Activated T-cell treated with anti-CD3 and anti-CD28 coated beads, Interleukin-2, amount 50 U/mL, for 72 hours (primary cell): ENCODE measurements around the gene S100A7. TPM values are rescaled to one million over a fixed set of nuclear protein-coding genes. Genes with fewer than 3 reads are reported as not detected.
"Not testable (repeated sequence)": the region's sequence is repeated elsewhere in the genome, so short reads cannot be mapped to it uniquely, and the experiment has no call there.

Experiments used
- ATAC-seq, 2 donors: fragments of 150-1000 bp; cut with Tn5 transposase; replicated peaks in 1 of 2; 2 replicates each; pipeline ENCODE4 v1.10.0; 2021; ENCODE audit warnings: moderate library complexity in 2 of 2, mild to moderate bottlenecking in 1 of 2
- DNase-seq, 2 donors: peaks; one replicate each; pipeline ENCODE4 v3.0.0; 2021 to 2022; ENCODE audit warnings: mixed read lengths in 1 of 2
- H3K27ac Mint-ChIP-seq: one replicate; pipeline ENCODE4 v1.8.0; 2022; ENCODE audit warnings: mild to moderate bottlenecking, moderate library complexity, mixed read lengths
- H3K27me3 Mint-ChIP-seq: one replicate; pipeline ENCODE4 v1.8.0; 2022; ENCODE audit warnings: low read depth, mixed read lengths
- H3K36me3 Mint-ChIP-seq, 2 donors: one replicate each; pipeline ENCODE4 v1.8.0; 2022; ENCODE audit warnings: mixed read lengths in 2 of 2, mild to moderate bottlenecking in 1 of 2; ENCODE audit not compliant: insufficient read depth in 2 of 2
- H3K4me1 Mint-ChIP-seq: one replicate; pipeline ENCODE4 v1.8.0; 2022; ENCODE audit warnings: low read depth, mixed read lengths
- H3K4me3 Mint-ChIP-seq, 2 donors: one replicate each; pipeline ENCODE4 v1.8.0; 2022; ENCODE audit warnings: mild to moderate bottlenecking in 2 of 2, mixed read lengths in 2 of 2, moderate library complexity in 2 of 2
- H3K9me3 Mint-ChIP-seq, 2 donors: one replicate each; pipeline ENCODE4 v1.8.0; 2022; ENCODE audit warnings: mixed read lengths in 2 of 2
- total RNA-seq, 2 donors: library from RNA; stranded (reverse); gene quantifications; one replicate each; pipeline ENCODE4 v1.2.3, GENCODE V29; 2022

S100A7 gene
- total RNA-seq, 2 donors from 2014 or later = not detected

DNA sequence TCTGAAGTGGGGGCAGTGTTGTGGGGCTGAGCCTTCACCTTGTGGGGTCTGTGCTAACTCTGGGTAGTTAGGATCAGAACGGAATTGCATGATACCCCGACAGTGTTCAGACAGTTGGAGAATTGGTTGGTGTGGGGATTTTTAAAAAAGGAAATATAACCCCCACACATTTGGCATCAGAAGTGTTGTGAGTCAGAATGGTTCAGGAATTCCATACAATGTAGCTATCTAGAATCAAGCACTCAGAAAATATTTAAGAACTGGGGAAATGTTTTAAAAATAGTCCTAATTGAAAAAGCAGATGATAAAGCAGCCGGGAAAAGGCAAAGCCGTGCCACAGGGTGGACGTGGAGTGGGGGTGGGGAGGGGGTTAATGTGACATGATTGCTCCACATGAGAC, 6.5 kb upstream of the S100A7 start:
- peaks cover 0 to 2% of the 10 kb centered on the region in 2 donors for H3K36me3 Mint-ChIP-seq
- ATAC-seq (no peak), DNase-seq (no peak)
- peaks cover 4% of the 10 kb centered on the region for H3K4me1 Mint-ChIP-seq
- no peak overlapping the region for H3K27ac Mint-ChIP-seq
- H3K27me3 Mint-ChIP-seq = peaks cover 56% of the 10 kb centered on the region
- H3K4me3 Mint-ChIP-seq = no peak overlapping the region
- peaks cover 0 to 8% of the 10 kb centered on the region in 2 donors for H3K9me3 Mint-ChIP-seq

DNA sequence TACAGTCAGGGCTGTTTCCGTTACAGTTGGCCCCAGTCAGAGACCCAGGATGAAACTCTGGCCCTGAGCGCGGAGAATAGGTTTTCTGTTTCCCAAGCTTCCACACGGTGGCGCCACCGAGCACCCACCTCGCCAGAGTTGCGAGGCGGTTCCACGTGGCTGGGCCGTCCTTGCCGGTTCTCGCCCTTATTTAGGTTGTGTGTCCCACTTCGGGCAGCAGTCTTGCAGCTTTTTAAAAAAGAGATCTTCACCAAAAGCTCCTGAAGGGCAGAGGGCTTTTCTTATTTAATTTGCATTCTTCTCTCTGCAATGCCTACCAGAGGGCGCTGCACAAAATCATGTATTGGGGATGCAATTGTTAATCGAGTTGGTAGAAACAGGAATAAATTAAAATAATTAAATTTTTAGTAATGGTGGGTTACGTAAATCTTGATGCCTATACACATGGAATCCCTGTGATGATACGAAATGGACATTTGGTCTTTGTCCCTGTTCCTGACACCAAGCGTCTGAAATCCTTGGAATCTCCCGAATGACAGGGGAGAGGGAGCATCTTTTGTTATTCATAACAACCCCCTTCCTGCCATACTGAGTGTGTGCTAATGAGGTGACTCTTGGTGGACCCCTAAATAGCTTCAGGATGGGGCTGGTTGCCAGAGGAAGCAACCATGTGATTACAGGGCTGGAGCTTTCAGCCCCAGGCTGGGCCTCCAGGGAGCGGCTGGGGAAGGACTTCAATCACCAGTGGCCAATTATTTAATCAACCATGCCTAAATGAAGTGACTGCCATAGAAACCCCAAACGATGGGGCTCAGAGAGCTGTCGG, 5.6 kb upstream of the S100A7 start:
- Mint-ChIP-seq H3K27ac (no peak overlapping the region), H3K9me3 (peaks cover 0 to 8% of the 10 kb centered on the region in 2 donors), H3K4me3 (no peak overlapping the region), H3K36me3 (peaks cover 0 to 2% of the 10 kb centered on the region in 2 donors), H3K27me3 (peaks cover 54% of the 10 kb centered on the region), H3K4me1 (peaks cover 4% of the 10 kb centered on the region)
- peak; percentile 61 to 78 for DNase-seq
- ATAC-seq = peak; percentile 62 to 74

DNA sequence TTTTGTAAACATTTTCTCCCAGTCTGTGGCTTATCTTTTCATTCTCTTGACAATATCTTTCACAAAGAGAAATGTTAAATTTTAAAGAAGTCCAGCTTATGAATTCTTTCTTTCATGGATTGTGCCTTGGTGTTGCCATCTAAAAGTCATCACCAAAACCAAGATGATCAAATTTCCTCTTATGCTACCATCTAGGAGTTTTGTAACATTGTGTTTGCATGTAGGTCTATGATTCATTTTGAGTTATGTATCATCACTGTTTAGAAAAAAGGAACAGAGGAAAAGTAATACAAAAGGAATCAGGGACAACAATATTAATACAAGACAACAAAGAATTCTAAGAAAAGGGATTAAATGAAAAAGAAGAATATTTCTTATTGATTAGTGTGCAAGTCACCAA, 2.3 kb upstream of the S100A7 start:
- H3K4me1 Mint-ChIP-seq, H3K36me3 Mint-ChIP-seq, DNase-seq, H3K4me3 Mint-ChIP-seq, H3K9me3 Mint-ChIP-seq, H3K27ac Mint-ChIP-seq, ATAC-seq: not testable (repeated sequence)
- H3K27me3 Mint-ChIP-seq = peaks cover 33% of the 10 kb centered on the region

DNA sequence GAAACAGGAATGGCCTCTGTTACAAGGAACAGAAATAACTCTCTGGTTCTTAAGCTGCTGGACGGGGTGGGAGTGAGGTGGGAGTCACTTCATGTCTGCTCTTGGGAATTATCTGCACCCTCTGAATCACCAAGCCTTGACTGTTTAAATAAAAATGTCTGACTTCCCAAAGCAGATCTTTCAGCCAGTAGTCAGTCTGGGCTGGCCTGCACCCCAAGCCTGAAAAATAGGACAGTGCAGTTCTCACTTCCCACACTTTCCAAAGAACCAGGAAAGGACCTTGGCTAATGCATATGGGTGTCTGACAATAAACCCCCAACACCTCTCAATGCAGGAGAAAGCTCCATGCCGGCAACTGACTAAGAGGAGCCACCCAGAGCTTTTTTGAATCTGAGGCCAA, 796 bp downstream of the S100A7 start:
- DNase-seq = no peak
- H3K9me3 Mint-ChIP-seq = no peaks in the 10 kb centered on the region
- H3K27me3 Mint-ChIP-seq = peaks cover 32% of the 10 kb centered on the region

DNA sequence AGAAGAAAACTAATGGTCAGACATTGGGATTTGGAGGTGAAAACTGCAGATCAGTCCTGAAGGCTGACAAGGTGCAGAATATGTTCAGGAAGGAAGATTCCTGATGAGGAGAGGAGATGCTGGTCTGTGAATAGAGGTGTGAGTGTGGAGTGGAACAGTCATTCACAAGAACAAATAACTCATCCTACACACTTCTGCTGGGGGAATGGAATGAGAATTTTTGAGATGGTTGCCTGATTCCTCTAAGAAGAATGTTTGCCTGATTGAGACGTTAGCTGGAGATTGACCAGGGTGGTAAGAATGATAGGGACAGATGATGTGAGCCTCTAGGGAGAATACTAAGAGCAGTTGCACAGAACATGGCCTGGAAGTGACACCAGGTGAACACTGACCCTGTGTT, 4.1 kb downstream of the S100A7 start:
- no peaks in the 10 kb centered on the region for H3K4me1 Mint-ChIP-seq
- H3K9me3 Mint-ChIP-seq = peaks cover 0 to 3% of the 10 kb centered on the region in 2 donors
- no peak for ATAC-seq
- peaks cover 30% of the 10 kb centered on the region for H3K27me3 Mint-ChIP-seq
- DNase-seq = no peak
- no peak overlapping the region for H3K27ac Mint-ChIP-seq
- H3K36me3 Mint-ChIP-seq = no peaks in the 10 kb centered on the region
- no peak overlapping the region for H3K4me3 Mint-ChIP-seq

More for the DNA sequence above, 796 bp downstream of the S100A7 start:
- no peak for ATAC-seq
- no peaks in the 10 kb centered on the region for H3K4me1 Mint-ChIP-seq
- H3K36me3 Mint-ChIP-seq = no peaks in the 10 kb centered on the region
- H3K27ac Mint-ChIP-seq = no peak overlapping the region
- H3K4me3 Mint-ChIP-seq = no peak overlapping the region

GRCh38 chr1:153448851-153449250, 11.6 kb downstream of the S100A7 start:
- H3K9me3 Mint-ChIP-seq, H3K36me3 Mint-ChIP-seq, H3K4me1 Mint-ChIP-seq, H3K27ac Mint-ChIP-seq, H3K4me3 Mint-ChIP-seq, ATAC-seq, DNase-seq: not testable (repeated sequence)
- peaks cover 53% of the 10 kb centered on the region for H3K27me3 Mint-ChIP-seq

DNA sequence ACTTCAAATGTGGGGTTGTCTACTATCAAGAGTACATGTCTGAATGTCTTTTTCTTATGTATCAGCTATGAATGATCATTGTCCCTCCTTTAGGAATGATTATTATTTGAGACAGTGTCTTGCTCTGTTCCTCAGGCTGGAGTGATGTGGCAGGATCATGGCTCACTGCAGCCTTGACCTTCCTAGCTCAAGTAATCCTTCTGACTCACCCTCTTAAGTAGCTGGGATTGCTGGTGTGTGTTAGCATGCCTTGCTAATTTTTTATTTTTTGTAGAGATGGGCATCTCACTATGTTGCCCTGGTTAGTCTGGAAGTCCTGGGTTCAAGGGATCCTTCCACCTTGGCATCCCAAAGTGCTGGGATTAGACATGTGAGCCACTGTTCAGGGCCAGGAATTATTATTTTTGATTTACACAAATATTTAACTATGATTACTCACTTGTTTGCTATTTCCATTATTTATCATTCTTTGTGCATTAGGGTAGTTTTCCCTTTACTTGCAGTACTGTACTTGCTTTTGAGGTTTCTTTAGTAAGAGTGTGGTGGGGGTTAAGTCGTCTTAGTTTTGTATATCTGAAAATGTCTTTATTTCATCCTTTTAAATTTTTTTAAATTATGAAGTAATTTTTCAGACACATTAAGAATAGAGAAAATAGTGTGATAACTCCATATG, 12.8 kb downstream of the S100A7 start:
- Mint-ChIP-seq H3K27ac (no peak overlapping the region), H3K4me1 (no peaks in the 10 kb centered on the region), H3K9me3 (no peaks in the 10 kb centered on the region), H3K27me3 (peaks cover 51% of the 10 kb centered on the region), H3K4me3 (no peak overlapping the region), H3K36me3 (no peaks in the 10 kb centered on the region)
- ATAC-seq = no peak
- DNase-seq = no peak

GRCh38 chr1:153444078-153444477, 16.4 kb downstream of the S100A7 start:
- no peaks in the 10 kb centered on the region for H3K4me1 Mint-ChIP-seq
- no peak overlapping the region for H3K4me3 Mint-ChIP-seq
- DNase-seq (no peak), ATAC-seq (no peak)
- no peak overlapping the region for H3K27ac Mint-ChIP-seq
- H3K27me3 Mint-ChIP-seq = peaks cover 29% of the 10 kb centered on the region
- H3K9me3 Mint-ChIP-seq = no peaks in the 10 kb centered on the region
- H3K36me3 Mint-ChIP-seq = no peaks in the 10 kb centered on the region

- peaks cover 23% of the 10 kb centered on the region for H3K27me3 Mint-ChIP-seq
- no peak overlapping the region for H3K4me3 Mint-ChIP-seq
- H3K36me3 Mint-ChIP-seq = no peaks in the 10 kb centered on the region
- H3K9me3 Mint-ChIP-seq = no peaks in the 10 kb centered on the region
- DNase-seq = no peak
- ATAC-seq = no peak
- H3K4me1 Mint-ChIP-seq = no peaks in the 10 kb centered on the region
- no peak overlapping the region for H3K27ac Mint-ChIP-seq
These were observed 17.0 kb downstream of the S100A7 start for GRCh38 chr1:153443486-153443885.

- H3K27ac Mint-ChIP-seq = no peak overlapping the region
- ATAC-seq (no peak), DNase-seq (no peak)
- no peak overlapping the region for H3K4me3 Mint-ChIP-seq
- no peaks in the 10 kb centered on the region for H3K4me1 Mint-ChIP-seq
- no peaks in the 10 kb centered on the region for H3K9me3 Mint-ChIP-seq
- H3K36me3 Mint-ChIP-seq = no peaks in the 10 kb centered on the region
- peaks cover 11% of the 10 kb centered on the region for H3K27me3 Mint-ChIP-seq
These were observed 19.2 kb downstream of the S100A7 start for GRCh38 chr1:153441238-153441755.

GRCh38 chr1:153439273-153439672, 21.2 kb downstream of the S100A7 start:
- no peak overlapping the region for H3K27ac Mint-ChIP-seq
- H3K4me1 Mint-ChIP-seq = no peaks in the 10 kb centered on the region
- ATAC-seq (no peak), DNase-seq (no peak)
- peaks cover 5% of the 10 kb centered on the region for H3K27me3 Mint-ChIP-seq
- no peaks in the 10 kb centered on the region for H3K9me3 Mint-ChIP-seq
- no peak overlapping the region for H3K4me3 Mint-ChIP-seq
- H3K36me3 Mint-ChIP-seq = no peaks in the 10 kb centered on the region

- H3K9me3 Mint-ChIP-seq = no peaks in the 10 kb centered on the region
- no peaks in the 10 kb centered on the region for H3K4me1 Mint-ChIP-seq
- H3K27me3 Mint-ChIP-seq = peaks cover 5% of the 10 kb centered on the region
- no peak overlapping the region for H3K27ac Mint-ChIP-seq
- H3K36me3 Mint-ChIP-seq = no peaks in the 10 kb centered on the region
- ATAC-seq (no peak), DNase-seq (no peak)
- no peak overlapping the region for H3K4me3 Mint-ChIP-seq
These were observed 21.9 kb downstream of the S100A7 start for GRCh38 chr1:153438599-153438998.

GRCh38 chr1:153437236-153437635, 23.2 kb downstream of the S100A7 start:
- Mint-ChIP-seq H3K27me3 (no peaks in the 10 kb centered on the region), H3K36me3 (no peaks in the 10 kb centered on the region), H3K9me3 (no peaks in the 10 kb centered on the region), H3K4me3 (no peak overlapping the region), H3K27ac (no peak overlapping the region), H3K4me1 (no peaks in the 10 kb centered on the region)
- DNase-seq (no peak), ATAC-seq (no peak)
